Head of caudate nucleus (tissue), 42 donors: ENCODE data around the gene KCND2.

Experiments
- DNase-seq, 42 donors: peaks; one replicate each; pipeline versions ENCODE4 v3.0.0 to v3.0.0-alpha.2; 2020 to 2021; ENCODE audit warnings: mixed read lengths in 7 of 42
- intact Hi-C: fragments of 100-400 bp; cut with DNase I; formaldehyde crosslinking; loops from one replicate; pipeline ENCODE4 v1.15.0; 2022

Gene KCND2

GRCh38 chr7:120402079-120402767 lies 129.2 kb downstream of the KCND2 start:
- DNase-seq: no peak
- intact Hi-C loops: no loop called here

- intact Hi-C loops: no loop called here
- DNase-seq: no peak
These were observed 129.8 kb downstream of the KCND2 start for GRCh38 chr7:120402801-120403200.

DNA sequence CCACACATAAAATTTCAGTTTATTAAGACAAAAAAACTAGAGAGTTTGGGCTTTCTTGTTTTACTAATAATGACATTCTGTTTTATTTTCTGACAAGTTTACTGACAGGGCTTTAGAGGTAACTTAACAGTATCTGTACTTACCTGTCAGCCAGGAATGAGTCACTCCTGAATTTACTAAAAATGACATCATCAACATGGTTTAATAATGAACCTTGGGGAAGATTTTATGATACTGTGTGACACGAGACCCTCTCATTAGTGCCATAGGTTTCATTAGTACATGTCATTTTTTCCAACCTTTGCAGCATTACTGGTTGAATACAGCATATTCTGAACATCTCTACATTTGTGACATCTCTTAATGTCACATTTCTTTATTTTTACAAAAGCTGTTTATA lies 131.1 kb downstream of the KCND2 start:
- no peak for DNase-seq
- intact Hi-C loops: no loop called here

DNA sequence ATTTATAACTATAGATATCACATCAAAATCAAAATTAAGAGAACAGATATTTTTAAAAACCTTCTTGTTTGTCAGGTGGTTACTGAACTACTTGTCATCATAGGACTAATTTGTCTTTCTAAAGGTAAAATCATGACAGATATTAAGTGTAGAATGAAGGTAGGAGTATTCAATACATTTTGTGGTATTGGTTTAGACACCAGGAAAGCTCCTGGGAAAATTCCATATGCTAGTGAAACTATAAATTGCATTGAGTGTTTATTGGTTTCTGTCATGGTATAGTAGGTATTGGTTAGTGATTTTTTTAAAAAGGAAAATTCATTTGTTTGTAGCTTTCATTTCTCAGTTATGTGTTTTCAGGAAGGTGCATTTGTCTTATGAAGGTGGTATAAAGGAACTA lies 132.7 kb downstream of the KCND2 start:
- DNase-seq: no peak
- intact Hi-C loops: no loop called here

- intact Hi-C loops: no loop called here
- no peak for DNase-seq
These were observed 134.0 kb downstream of the KCND2 start for GRCh38 chr7:120407010-120407409.

GRCh38 chr7:120412139-120413050 lies 139.4 kb downstream of the KCND2 start:
- intact Hi-C loops: no loop called here
- DNase-seq: no peak

- no peak for DNase-seq
- intact Hi-C loops: no loop called here
These were observed 140.2 kb downstream of the KCND2 start for GRCh38 chr7:120413164-120413563.

- no peak for DNase-seq
- intact Hi-C loops: no loop called here
These were observed 144.4 kb downstream of the KCND2 start for GRCh38 chr7:120417244-120417979.

DNA sequence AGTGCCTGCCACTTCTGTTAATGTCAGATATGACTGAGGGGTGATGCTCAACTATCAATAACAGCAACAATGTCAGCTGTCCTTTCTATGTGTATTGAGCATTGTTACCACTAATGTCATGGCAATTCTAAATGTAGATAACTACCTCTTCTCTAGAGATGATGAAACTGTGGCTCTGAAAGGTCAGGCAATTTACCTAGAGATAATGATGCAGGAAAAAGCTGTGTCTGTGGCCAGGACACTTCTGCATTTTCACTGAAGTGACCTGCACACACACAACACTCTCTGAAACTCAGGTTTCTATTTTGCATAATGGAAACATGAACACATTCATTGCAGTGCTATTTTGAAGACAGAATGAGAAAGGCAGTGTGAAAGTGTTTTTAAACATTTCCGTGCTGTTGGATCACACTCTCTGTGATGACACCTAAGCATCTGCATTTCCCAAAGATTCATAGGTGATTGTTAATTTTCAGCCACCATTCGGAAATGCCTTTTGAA lies 148.2 kb downstream of the KCND2 start:
- intact Hi-C loops: no loop called here
- no peak for DNase-seq

GRCh38 chr7:120431016-120431415 lies 158.0 kb downstream of the KCND2 start:
- intact Hi-C loops: no loop called here
- no peak for DNase-seq

DNA sequence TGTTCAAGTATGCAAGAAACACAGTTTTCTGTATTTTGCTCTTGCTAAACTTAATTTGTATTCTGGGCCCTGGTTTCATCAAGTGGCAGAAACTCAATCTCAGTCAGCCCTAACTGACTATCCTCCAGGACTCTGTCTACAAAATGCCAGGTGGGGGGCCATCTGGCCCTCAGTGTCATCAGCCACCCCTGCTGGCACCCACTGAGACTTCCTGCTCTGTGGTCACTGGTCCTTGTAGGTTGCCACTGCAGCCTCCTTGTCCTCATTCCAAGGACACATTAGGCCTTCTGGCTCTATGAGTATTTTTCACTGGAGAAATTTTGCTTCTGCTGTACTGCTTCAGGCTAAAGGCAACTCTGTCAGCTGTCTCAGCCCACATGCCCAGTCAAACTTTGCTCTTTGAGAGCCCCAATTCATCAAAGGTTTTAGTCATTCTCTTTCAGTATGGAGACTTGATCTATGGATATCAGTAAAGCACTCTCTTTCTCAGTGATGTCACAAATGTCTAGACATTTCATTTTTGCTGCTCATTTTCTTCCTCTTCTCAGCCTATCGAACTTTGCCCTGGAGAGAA lies 163.6 kb downstream of the KCND2 start:
- intact Hi-C loops: no loop called here
- DNase-seq: no peak

- intact Hi-C loops: no loop called here
- DNase-seq: no peak
These were observed 168.9 kb downstream of the KCND2 start for GRCh38 chr7:120441850-120442249.

DNA sequence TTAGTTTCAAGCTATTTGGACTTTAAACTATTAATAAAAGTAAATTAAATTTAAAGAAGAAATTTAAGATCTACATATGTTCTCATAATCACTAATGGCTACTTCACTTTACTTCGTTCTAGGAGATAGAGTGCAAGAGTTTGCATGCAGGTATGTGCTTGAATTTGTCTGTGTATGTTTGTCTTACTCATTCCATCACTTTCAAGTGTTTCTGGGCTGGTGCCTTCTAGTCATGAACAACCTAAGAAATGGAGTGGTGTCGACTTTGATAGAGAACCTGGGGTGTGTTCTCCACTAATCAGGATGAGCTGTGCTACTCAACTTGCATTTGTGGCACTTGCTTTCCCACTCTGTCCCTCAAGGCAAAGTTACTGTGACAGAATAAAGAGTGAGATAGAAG lies 169.9 kb downstream of the KCND2 start:
- no peak for DNase-seq
- intact Hi-C loops: no loop called here

GRCh38 chr7:120444650-120445049 lies 171.7 kb downstream of the KCND2 start:
- DNase-seq: no peak
- intact Hi-C loops: no loop called here

DNA sequence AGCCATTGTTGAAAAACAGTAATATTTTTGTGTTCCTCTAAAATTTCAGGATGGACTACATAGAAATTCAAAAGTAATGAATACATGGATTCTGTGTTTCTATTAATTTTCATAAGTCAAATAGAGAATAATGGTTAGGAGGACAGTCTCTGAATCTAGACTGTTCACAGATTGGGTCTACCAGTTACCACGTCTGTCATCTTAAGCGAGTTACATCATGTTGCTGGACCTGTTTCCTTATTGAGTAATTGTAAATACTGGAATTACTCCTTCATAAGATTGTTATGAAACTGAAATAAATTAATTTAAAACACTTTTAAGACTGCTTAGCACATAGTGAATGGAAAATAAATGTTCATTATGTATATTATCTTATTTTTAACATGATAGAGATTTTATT lies 172.3 kb downstream of the KCND2 start:
- intact Hi-C loops: no loop called here
- DNase-seq: no peak

GRCh38 chr7:120452665-120453064 lies 179.7 kb downstream of the KCND2 start:
- intact Hi-C loops: no loop called here
- DNase-seq: no peak

DNA sequence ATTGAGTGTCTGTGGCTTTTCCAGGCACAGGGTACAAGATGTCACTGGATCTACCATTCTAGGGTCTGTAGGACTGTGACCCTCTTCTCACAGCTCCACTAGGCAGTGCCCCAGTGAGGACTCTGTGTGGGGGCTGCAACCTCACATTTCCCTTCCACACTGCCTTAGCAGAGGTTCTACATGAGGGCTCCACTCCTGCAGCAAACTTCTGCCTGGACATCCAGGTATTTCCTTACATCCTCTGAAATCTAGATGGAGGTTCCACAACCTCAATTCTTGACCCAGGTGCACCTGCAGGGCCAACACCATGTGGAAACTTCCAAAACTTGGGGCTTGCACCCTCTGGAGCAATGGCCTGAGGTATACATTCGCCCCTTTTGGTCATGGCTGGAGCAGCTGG lies 183.7 kb downstream of the KCND2 start:
- intact Hi-C loops: no loop called here

DNA sequence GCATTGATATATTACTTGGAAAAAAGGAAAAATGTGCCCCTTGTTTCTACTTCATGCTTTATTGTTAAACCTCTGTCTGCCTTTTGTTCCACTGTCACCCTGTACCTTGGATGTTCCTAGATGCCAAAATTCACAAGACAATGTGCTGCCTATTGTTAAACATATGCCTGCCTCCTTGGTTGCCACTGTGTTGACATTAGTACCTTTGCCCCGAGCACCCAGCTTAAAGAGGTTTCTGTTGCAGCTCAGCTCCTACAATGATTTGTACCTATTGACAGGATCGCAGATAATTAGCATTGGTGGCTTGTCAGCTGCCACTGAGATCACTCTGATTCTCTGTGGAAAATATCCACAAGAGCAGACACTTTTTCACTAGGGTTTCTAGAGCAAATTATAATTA lies 188.0 kb downstream of the KCND2 start:
- intact Hi-C loops: no loop called here

More for the DNA sequence above, 183.7 kb downstream of the KCND2 start:
- DNase-seq: no peak

DNA sequence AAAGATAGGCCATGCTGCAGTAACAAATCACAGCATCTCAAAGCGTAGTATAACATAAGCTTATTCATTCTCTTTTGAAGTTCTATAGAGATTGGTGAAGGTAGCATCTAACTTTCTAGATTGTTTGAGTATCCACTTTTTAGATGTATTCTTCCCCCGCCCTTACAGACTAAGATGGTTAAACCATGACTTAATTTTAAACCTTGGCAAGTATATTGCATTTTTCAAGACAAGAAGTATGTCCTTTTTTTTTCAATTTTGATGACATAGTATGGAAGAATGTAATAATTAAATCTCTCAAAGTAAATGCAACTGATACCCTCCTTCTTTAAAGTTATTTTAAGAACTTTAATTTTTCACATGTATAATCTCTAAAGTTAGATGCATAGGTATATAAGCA lies 190.0 kb downstream of the KCND2 start:
- intact Hi-C loops: no loop called here
- no peak for DNase-seq

More for the DNA sequence above, 188.0 kb downstream of the KCND2 start:
- no peak for DNase-seq
